Measurements from ENCODE around the gene CCDC40. TPM values are rescaled to one million over a fixed set of nuclear protein-coding genes. Genes with fewer than 3 reads are reported as not detected.

Gene CCDC40
- total and polyA plus RNA-seq, 2 of the 13 experiments (the other 11 are each of a cell fraction or from before 2014, with no cell fraction given) = 4.1 to 5.5 TPM

- no peak for TF ChIP-seq ZFP36 (IDR thresholded peaks at IDR 0.05; ENCODE audit: borderline replicate concordance, low read depth, low read length, partially characterized antibody)
- no peak for TF ChIP-seq ZMYM2 (CRISPR knock-in tag; IDR thresholded peaks at IDR 0.05)
- TF ChIP-seq SMARCC2 (IDR thresholded peaks at IDR 0.05) = no peak; the same call in 1 of the 2 replicates
- TF ChIP-seq MTA1 (CRISPR knock-in tag; IDR thresholded peaks at IDR 0.05; ENCODE audit: borderline replicate concordance) = 0 out of 2 replicates have a peak, but pooled peaks have one; percentile 60
- TF ChIP-seq, protein P1, sequence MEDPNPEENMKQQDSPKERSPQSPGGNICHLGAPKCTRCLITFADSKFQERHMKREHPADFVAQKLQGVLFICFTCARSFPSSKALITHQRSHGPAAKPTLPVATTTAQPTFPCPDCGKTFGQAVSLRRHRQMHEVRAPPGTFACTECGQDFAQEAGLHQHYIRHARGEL (CRISPR knock-in tag; IDR thresholded peaks at IDR 0.05) = no peak
- TF ChIP-seq ZSCAN5A (CRISPR knock-in tag; IDR thresholded peaks at IDR 0.05; ENCODE audit: borderline replicate concordance) = no peak
- TF ChIP-seq HNF4A (CRISPR knock-in tag; IDR thresholded peaks at IDR 0.05) = no peak
- peak; percentile 82; the same call in 1 of the 2 replicates for TF ChIP-seq EED (CRISPR knock-in tag; IDR thresholded peaks at IDR 0.05)
- TF ChIP-seq ZNF580 (CRISPR knock-in tag; IDR thresholded peaks at IDR 0.05; ENCODE audit: borderline replicate concordance, low read depth) = peak; percentile 56; the same call in 1 of the 2 replicates
- peak; percentile 77; the same call in 1 of the 2 replicates for TF ChIP-seq PCBP1 (IDR thresholded peaks at IDR 0.05; ENCODE audit: borderline replicate concordance, low read depth, low read length)
- no peak for TF ChIP-seq TRAFD1 (CRISPR knock-in tag; IDR thresholded peaks at IDR 0.05; ENCODE audit: borderline replicate concordance)
- no peak for TF ChIP-seq PCBP2 (optimal IDR thresholded peaks at IDR 0.05; ENCODE audit: low read depth, low read length, poor library complexity, severe bottlenecking)
- no peak for TF ChIP-seq ZNF24 (IDR thresholded peaks at IDR 0.05)
- TF ChIP-seq, protein P2, sequence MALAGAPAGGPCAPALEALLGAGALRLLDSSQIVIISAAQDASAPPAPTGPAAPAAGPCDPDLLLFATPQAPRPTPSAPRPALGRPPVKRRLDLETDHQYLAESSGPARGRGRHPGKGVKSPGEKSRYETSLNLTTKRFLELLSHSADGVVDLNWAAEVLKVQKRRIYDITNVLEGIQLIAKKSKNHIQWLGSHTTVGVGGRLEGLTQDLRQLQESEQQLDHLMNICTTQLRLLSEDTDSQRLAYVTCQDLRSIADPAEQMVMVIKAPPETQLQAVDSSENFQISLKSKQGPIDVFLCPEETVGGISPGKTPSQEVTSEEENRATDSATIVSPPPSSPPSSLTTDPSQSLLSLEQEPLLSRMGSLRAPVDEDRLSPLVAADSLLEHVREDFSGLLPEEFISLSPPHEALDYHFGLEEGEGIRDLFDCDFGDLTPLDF (CRISPR knock-in tag; IDR thresholded peaks at IDR 0.05) = no peak
- no peak for TF ChIP-seq ARNT (IDR thresholded peaks at IDR 0.05)
- TF ChIP-seq NFE2L2 (IDR thresholded peaks at IDR 0.05; ENCODE audit: low read length) = no peak
- no peak; the same call in 1 of the 2 replicates for TF ChIP-seq STAT6 (CRISPR knock-in tag; IDR thresholded peaks at IDR 0.05; ENCODE audit: borderline replicate concordance)
- TF ChIP-seq MNT (IDR thresholded peaks at IDR 0.05) = no peak
- no peak for TF ChIP-seq KDM4B (CRISPR knock-in tag; IDR thresholded peaks at IDR 0.05)
Measured at GRCh38 chr17:80005360-80006338, 30.8 kb upstream of the CCDC40 start (continued).
